ENCODE results near the gene GDNF.

The GDNF gene

DNA sequence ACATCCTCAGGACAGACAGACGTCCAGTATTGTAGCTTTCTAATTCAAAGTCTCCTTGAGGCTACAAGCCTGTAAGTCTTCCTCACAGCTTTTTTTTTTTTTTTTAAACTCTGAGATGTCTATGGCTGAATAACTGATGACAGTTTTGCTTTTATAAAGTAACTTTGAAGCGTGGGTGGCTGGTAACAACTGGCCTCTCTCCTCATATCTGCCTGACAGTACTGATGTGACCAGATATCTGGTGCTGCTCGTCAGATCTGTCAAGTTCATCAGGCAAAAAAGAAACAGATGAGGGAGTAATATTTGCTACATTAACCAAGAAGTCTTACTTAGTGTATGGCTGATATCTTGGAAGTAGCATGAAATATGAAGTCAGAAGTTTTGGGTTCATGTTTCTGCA, 72.6 kb downstream of the GDNF start:
- no peak overlapping the region for H3K9ac ChIP-seq (ENCODE audit: low read length)
- no peaks in the 10 kb centered on the region for H3K27me3 ChIP-seq (ENCODE audit: insufficient read depth, low read length)
- no peaks in the 10 kb centered on the region for H4K20me1 ChIP-seq (ENCODE audit: insufficient read depth, low read length)
- no peaks in the 10 kb centered on the region for H3K9me3 ChIP-seq (ENCODE audit: low read length)
- H3K27ac ChIP-seq (ENCODE audit: low read depth, low read length, poor library complexity, severe bottlenecking), result no peak overlapping the region
- H3K9me2 ChIP-seq (ENCODE audit: low read depth, low read length), result no peaks in the 10 kb centered on the region
- no peak for TF ChIP-seq EZH2 (IDR thresholded peaks at IDR 0.05; ENCODE audit: borderline replicate concordance, low read length)
- TF ChIP-seq, protein P1, sequence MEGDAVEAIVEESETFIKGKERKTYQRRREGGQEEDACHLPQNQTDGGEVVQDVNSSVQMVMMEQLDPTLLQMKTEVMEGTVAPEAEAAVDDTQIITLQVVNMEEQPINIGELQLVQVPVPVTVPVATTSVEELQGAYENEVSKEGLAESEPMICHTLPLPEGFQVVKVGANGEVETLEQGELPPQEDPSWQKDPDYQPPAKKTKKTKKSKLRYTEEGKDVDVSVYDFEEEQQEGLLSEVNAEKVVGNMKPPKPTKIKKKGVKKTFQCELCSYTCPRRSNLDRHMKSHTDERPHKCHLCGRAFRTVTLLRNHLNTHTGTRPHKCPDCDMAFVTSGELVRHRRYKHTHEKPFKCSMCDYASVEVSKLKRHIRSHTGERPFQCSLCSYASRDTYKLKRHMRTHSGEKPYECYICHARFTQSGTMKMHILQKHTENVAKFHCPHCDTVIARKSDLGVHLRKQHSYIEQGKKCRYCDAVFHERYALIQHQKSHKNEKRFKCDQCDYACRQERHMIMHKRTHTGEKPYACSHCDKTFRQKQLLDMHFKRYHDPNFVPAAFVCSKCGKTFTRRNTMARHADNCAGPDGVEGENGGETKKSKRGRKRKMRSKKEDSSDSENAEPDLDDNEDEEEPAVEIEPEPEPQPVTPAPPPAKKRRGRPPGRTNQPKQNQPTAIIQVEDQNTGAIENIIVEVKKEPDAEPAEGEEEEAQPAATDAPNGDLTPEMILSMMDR (IDR thresholded peaks at IDR 0.05; ENCODE audit: low read length), result no peak
- no peak overlapping the region for H3K4me3 ChIP-seq (ENCODE audit: low read depth, low read length, poor library complexity, severe bottlenecking)
- H2AFZ ChIP-seq (ENCODE audit: low read length), result no peak overlapping the region
- no peaks in the 10 kb centered on the region for H3K79me2 ChIP-seq (ENCODE audit: insufficient read depth, low read length)
- no peak overlapping the region for H3K4me2 ChIP-seq (ENCODE audit: low read length)
- H3K36me3 ChIP-seq (ENCODE audit: insufficient read depth, low read length), result no peaks in the 10 kb centered on the region
- no peaks in the 10 kb centered on the region for H3F3A ChIP-seq (ENCODE audit: insufficient read depth, low read length)
- H3K4me1 ChIP-seq (ENCODE audit: insufficient read depth, low read length, severe bottlenecking), result no peaks in the 10 kb centered on the region
